Activated CD4-positive, CD25-positive, alpha-beta regulatory T cell (primary cell): Measurements from ENCODE around the gene BTBD1.
A peak's percentile ranks its signal among the peaks of the same experiment; 100 is the strongest.
"Not testable (repeated sequence)": the region's sequence is repeated elsewhere in the genome, so short reads cannot be mapped to it uniquely, and the experiment has no call there.

Experiments
- DNase-seq, 4 experiments: peaks; one replicate each; lab custom pipeline; 2025; lab: John Stamatoyannopoulos, UW

The BTBD1 gene

DNA sequence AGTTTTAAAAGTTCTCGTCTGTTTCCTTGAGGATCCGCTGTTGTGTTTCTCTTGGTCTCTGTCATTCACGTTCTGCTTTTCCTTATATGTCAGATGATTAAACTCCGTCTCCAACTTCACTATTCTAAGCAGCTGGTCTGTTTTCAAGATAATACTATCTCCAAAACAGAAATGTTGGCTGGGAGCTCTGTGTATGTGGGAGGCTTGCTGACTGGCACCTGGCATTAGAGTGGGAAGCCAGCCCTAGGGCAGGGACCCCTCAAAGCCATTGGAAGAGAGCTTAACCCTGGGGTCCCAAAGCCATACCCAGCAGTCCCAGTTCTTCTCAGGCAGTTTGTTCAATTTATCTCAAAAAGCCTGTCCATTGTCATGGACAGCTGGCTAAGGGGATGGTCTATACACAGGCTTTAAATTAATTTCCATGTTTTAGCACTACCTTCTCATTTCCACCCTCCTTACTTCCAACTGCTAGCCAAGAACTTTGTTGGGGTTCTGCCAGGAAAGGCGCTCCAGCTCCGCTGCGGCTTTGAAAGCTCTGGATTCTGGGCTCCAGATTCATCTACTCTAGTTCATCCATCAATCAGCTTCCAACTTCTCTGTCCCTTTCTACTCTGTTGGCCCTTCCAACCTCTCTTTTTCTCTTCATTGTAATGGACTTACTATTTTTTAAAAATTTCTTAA lies 9.2 kb downstream of the BTBD1 start:
- DNase-seq: no peak

DNA sequence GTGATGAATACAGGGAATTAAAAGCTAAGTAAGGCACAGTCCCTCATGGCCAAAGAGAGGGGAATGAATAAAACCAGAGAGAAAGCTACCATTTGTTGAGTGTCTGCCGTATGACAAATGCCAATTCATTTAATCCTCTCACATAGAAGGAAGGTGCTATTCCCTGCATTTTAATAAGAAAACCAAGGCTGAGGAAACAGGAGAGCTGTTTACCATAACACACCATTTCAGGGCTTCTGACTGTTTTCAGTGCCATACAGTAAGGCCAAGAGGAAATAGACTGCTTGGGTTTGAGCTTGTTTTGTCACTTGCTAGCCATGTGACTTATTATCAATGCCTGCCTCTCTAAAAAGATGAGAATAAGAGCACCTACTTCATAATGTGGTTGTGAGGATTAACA lies 10.1 kb downstream of the BTBD1 start:
- no peak for DNase-seq

DNA sequence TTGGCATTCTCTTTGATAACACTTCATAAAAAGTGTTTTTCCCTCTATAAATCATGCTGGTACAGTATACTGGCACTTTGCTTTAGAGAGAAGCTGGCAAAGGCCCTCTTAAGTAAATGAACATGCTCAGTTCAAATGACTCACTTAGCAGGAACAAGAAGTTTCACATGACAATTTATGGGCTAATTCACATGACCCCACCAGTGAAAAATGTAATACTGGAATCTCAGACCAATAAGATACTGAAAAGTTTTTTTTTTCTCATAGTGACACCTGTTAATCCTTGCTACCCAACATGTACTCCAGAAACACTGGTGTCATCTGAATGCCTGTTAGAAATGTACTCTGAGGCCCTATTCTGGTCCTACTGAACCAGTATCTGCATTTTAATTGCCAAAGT lies 13.9 kb downstream of the BTBD1 start:
- no peak for DNase-seq

DNA sequence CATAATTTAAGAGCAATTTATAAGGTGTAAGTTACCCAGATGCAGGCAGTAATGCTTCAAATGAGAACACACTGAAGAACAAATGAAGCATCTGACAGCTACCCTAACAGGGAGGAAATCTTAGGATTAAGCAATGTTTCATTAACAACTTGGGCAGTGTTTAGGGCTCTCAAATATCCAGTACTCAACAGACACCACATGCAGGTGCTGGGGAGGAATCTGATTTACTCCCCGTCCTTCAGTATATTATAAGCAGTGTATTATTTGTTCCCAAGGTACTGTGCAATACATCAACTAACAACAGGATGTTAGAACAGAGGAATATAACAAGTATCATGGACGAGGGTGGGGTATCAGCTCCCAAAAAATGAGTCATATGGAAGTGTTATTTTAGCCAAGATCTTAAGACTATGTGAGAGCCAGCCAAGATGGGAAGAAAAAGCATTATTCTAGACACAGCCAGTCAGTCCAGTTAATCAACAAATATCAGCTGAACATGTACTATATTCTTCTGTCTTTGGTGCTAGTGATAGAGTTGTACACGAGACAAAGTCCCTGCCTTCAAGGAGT lies 20.4 kb downstream of the BTBD1 start:
- DNase-seq: no peak

- no peak for DNase-seq
Measured at GRCh38 chr15:83044156-83044555, 22.9 kb downstream of the BTBD1 start.

- no peak for DNase-seq
Measured at GRCh38 chr15:83039206-83039605, 27.8 kb downstream of the BTBD1 start.

DNA sequence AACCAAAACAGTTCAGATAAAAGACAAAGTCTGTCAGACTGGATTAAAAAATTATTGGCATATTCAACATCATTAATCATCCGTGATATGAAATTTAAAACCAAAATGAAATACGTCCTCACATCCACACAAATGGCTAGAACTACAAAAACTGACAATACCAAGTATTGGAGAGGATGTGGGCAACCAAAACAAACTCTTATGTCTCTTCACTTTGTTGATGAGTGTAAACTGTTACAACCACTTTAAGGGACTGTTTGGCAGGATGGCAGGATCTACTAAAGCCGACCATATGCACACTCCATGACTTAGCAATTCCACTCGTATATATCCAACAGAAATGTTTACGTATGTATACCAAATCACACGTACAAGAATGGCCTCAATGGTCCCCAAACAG lies 30.8 kb downstream of the BTBD1 start:
- DNase-seq: no peak

- DNase-seq: not testable (repeated sequence)
Measured at GRCh38 chr15:83031234-83031633, 35.8 kb downstream of the BTBD1 start.

GRCh38 chr15:83030021-83030420 lies 37.0 kb downstream of the BTBD1 start:
- DNase-seq: no peak

- DNase-seq: no peak
Measured at GRCh38 chr15:83018436-83018835, 48.6 kb downstream of the BTBD1 start.

DNA sequence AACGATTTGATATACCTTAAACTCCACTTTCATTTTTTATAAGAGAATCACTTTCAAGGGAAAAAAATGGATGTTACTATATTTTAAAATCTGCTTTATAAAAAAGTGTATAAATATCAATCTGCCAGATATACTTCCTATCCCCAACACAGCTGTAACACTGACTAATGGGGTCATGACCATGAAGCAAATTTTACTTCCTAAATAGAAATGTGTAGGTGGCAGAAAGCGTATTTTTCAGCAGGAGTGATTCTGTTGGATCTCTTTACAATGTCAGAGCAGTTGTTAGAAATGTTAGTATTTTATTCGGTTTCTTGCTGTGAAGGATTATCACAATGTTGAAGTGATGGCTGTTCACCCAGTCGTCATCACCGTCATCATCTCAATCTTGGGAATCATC lies 50.1 kb downstream of the BTBD1 start:
- DNase-seq: no peak

- DNase-seq: no peak
Measured at GRCh38 chr15:83015361-83015760, 51.7 kb downstream of the BTBD1 start.

DNA sequence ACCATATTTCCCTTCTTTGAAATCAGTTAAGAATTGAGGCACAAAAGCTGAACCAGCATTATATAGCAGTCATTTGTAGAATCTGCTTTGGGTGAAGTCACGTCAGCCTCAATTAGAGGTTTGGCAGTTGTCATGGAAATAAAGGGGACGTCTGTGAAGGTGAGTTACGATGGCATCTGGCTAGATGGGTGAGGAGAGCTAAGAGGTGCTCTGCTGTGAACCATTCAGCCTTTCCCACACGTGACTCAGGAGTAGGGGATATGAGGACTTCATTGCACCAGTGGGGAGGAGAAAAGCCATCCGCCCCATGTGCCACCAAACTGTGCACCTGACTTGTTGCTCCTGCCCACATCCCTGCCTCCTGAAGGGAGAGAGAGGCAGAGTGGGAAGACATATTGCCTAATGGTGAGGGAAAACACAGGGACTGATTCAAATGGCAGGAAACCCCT lies 52.8 kb downstream of the BTBD1 start:
- DNase-seq: no peak

GRCh38 chr15:83012636-83013035 lies 54.4 kb downstream of the BTBD1 start:
- DNase-seq: no peak

DNA sequence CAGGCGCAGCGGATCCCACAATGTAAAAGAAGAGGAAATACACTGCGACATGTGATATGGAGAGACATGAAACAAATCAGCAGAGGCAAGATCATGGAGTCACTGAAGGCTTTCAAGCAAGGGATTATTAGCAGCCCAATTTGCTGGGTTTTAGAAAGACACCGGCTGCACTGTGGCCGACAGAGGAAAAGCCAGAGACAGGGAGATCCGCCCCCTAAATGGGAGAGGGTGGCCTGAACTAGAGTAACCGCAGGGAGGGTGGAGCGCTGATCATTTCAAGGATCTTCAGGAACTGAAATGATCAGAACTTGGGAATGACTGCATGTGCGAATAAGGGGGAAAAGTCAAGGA lies 55.0 kb downstream of the BTBD1 start:
- no peak for DNase-seq

DNA sequence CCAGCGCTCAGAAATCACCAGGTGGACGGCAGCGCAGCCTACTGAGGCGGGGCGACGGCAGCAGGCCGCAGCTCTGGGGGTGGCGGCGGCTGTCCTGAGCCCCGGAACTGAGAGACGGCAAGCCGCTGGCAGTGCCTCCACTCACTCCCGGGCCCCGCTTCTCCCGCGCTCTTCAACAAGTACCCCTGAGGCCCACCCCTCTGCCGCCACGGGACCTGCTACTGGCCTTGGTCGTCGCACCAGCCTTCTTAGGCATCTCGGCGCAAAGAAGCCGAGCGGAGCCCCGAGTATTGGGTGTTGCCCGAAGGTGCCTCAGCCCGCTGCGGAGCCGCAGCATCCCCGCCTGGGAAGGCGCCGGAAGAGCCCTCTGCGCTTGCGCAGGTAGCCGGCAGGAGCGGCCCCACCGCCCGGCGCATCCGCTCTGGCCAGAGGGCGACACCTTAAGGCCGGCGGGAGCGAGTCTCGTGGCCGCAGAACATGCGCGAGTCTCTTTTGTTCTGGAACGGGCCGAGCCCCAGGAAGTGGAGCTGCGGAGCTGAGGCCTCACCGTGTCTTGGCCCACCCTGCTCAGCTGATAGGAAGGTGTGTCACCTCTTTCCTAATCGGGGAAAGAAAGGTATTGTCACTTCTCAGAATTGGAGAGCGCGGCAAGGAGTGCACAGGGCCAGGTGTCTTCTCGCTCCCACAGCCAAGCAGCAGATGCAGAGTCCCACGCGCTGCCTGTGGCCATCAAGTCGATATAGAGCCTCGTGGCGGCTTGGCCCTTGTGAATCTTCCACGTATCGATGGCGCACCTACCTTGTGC lies 55.6 kb downstream of the BTBD1 start, which contains the start of gene C15orf40:
Gene C15orf40 (minus strand): TSS at position 369 of the 805 bp plus-strand sequence. CDS start 32 bp downstream, at position 337.
- DNase-seq: peak; percentile 58 to 77 (median 68)

- DNase-seq: peak; percentile 29 to 55 (median 41)
Measured at GRCh38 chr15:83010709-83011270, 56.3 kb downstream of the BTBD1 start.

DNA sequence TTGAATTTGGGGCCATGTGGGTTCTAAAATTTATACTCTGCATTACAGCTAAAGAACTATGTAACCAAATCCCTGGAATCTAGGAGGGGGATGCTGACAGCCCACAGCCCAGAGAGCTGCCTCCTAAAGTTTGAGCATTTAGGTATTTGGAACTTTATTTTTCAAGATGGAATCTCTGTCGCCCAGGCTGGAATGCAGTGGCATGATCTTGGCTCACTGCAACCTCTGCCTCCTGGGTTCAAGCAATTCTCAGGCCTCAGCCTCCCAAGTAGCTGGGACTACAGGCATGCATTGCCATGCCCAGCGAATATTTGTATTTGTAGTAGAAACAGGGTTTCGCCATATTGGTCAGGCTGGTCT lies 66.4 kb downstream of the BTBD1 start:
- not testable (repeated sequence) for DNase-seq

GRCh38 chr15:82999905-83000671 lies 67.0 kb downstream of the BTBD1 start:
- DNase-seq: no peak

GRCh38 chr15:82999426-82999825 lies 67.6 kb downstream of the BTBD1 start:
- no peak for DNase-seq

GRCh38 chr15:82995938-82996337 lies 71.1 kb downstream of the BTBD1 start:
- DNase-seq: no peak

GRCh38 chr15:82995076-82995475 lies 72.0 kb downstream of the BTBD1 start:
- no peak for DNase-seq
